GM10847 (cell line): ENCODE data around the gene PRM1.

ENCODE experiments used
- POLR2A ChIP-seq: IDR thresholded peaks from 2 replicates; pipeline ENCODE4 v1.6.1; 2011; ENCODE audit not compliant: insufficient read length; ENCODE audit errors: extremely low read depth

The PRM1 gene, protein sequence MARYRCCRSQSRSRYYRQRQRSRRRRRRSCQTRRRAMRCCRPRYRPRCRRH

GRCh38 chr16:11280616-11281522, at the start of gene PRM1:
Gene PRM1, minus strand, starts transcription at chr16:11281330. Its CDS starts 92 bp downstream, at chr16:11281238.
- TF ChIP-seq POLR2A, result no peak

- no peak for TF ChIP-seq POLR2A
These were observed 49.6 kb upstream of the PRM1 start for GRCh38 chr16:11330526-11331237.

DNA sequence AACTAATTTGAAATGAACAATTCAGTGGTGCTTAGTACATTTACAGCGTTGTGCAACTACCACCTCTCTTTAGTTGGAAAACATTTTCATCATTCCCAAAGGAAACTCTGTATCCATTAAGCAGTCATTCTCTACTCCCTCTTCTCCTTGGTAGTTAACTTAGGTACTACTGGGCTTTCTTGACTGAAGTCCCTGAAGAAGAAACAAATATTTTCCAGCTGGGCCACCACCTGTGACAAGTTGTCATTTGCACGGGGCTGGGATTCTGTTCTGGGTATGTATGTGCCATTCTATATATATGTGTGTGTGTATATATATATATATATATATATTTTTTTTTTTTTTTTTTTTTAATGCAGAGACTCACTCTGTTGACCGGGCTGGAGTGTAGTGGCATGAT, 48.8 kb upstream of the PRM1 start:
- no peak for TF ChIP-seq POLR2A

GRCh38 chr16:11329071-11329491, 48.0 kb upstream of the PRM1 start:
- no peak for TF ChIP-seq POLR2A

DNA sequence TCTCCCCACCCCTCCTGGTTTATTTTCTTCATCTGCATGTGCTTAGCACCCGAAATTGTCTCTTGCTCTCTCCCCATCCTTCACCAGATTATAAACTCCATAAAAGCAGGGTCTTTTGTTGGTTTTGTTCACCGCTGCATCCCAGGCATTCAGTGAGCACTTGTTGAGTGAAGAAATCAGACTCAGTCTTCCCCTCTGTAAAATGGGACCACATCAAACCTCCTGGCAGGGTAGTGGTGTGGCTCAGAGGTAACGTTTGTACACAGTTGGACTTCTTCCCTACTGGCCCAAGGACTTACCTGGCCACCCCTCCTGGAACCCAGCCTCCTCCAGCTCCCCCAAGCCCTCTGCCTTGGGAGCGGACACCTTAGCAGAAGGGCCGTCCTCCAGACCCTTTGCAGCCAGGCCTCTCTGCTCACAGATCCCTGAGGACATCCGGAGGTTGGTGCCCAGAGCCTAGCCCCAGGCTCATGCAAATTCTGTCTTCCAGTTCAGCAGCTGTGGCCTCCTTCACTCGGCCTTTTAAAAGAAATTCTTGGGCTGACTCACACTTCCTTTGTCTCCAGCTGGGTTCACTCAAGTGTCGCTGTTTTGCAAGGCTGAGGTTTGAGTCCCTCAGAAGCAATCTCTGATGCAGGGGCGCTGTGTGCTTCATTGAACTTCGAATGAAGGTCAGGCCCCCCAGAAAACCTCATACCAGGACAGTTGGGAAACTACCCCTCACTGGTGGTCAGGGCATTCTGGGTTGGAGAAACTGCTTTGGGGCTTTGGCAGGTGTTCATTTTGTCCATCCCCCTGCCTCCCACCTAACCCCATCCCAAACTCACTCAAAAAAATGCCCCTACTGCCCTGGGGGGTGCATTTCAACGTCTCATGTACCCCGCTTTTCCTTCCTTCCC, 47.3 kb upstream of the PRM1 start:
- peak; percentile 29 for TF ChIP-seq POLR2A

DNA sequence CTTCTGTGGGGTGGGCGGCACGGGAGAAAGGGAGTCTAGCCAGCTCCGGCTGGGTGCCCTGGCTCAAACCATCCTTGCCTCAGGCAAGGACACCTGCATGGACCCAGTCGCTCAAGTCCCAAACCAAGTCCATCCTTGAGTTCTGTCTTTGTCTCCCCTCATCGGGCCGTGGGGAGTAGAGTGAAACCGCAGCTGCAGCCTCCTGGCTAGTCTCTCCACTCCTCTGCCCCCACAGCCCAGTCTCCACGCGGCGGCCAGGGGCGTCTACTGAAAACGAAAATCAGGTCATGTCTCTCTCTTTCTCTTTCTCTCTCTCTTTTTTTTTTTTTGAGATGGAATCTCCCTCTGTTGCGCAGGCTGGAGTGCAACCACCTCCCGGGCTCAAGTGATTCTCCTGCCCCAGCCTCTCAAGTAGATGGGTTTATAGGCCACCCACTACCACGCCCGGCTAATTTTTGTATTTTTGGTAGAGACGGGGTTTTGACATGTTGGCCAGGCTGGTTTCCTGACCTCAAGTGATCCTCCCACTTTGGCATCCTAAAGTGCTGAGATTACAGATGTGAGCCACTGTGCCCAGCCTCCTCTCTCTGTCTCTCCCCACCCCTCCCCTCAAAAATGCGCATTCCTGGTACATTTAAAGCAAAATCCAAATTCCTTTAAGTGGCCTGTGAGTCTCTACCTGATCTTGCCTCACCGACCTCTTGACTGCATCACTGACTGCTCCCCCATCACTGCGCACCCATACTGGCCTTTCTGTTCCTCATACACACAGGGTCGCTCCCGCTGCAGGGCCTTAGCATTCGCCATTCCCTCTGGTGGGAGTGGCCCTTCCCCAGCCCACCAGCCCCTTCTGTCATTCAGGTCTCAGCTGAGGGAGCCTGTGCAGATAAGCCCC, 46.4 kb upstream of the PRM1 start:
- no peak for TF ChIP-seq POLR2A

GRCh38 chr16:11326737-11327276, 45.7 kb upstream of the PRM1 start:
- no peak for TF ChIP-seq POLR2A

- no peak for TF ChIP-seq POLR2A
These were observed 45.1 kb upstream of the PRM1 start for GRCh38 chr16:11326084-11326736.

- no peak for TF ChIP-seq POLR2A
These were observed 44.4 kb upstream of the PRM1 start for GRCh38 chr16:11325404-11326083.

- TF ChIP-seq POLR2A, result no peak
These were observed 42.6 kb upstream of the PRM1 start for GRCh38 chr16:11323551-11324336.

DNA sequence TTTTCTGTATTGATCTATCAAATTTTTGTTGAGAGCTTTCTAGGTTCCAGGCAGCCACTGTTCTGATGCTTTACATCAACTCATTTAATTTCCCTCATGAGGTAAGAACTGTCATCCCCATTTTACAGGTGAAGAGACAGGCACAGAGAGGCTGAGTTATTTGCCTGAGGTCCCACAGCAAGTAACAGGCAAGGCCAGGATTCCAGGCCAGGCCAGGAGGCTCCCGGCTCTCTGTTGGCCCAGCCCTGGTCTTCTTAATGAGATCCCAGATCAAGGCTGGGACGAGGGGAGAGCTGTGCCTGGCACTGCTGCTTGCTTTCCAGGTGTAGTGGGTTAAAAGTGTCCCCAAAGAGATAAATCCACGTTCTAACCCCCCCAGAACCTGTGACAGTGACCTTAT, 41.7 kb upstream of the PRM1 start:
- TF ChIP-seq POLR2A, result no peak

DNA sequence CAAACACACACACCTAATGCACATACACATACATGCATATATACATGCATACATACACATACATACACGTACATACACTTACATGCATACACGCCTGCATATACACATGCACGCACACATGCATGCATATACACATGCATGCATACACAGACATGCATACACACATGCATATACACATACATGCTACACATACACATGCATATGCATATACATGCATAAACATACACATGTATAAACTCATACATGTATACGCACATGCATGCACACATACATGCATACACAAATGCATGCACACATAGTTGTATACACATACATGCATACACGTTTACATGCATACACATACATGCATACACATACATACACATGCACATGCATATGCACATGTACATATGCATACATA, 40.5 kb upstream of the PRM1 start:
- TF ChIP-seq POLR2A, result no peak
